Measurements from ENCODE around the gene FARSB. TPM values are rescaled to one million over a fixed set of nuclear protein-coding genes. Genes with fewer than 3 reads are reported as not detected.
A peak's percentile ranks its signal among the peaks of the same experiment; 100 is the strongest.

The FARSB gene
- total RNA-seq, 6 experiments from 2014 or later: 6.2 to 14.2 (median 9.0) TPM

DNA sequence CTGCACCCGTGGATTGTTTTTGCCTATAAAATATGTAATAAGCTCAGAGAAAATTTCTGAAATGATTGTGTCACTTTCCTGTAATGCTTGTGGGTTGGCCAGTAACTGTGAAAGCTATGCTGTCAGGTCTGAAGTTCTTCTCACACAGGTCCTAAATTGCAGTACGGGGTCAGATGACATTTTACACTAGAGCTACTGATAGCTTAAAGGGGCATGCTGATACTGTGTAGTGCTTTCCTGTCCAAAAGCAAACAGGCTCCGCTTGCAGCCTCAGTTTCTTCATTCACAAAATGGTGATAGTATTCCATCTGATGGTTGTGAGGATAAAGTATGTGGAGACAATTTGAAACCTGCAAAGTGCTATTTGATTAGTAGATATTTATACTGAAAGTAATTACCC lies 7.6 kb upstream of the FARSB start:
- no peak for ATAC-seq
- WGBS (ENCODE audit: insufficient coverage, low coverage, low lambda C conversion rate, missing lambda C conversion rate): 81% methylated on average over 3 of the region's 3 CpGs
- TF ChIP-seq, protein P1, sequence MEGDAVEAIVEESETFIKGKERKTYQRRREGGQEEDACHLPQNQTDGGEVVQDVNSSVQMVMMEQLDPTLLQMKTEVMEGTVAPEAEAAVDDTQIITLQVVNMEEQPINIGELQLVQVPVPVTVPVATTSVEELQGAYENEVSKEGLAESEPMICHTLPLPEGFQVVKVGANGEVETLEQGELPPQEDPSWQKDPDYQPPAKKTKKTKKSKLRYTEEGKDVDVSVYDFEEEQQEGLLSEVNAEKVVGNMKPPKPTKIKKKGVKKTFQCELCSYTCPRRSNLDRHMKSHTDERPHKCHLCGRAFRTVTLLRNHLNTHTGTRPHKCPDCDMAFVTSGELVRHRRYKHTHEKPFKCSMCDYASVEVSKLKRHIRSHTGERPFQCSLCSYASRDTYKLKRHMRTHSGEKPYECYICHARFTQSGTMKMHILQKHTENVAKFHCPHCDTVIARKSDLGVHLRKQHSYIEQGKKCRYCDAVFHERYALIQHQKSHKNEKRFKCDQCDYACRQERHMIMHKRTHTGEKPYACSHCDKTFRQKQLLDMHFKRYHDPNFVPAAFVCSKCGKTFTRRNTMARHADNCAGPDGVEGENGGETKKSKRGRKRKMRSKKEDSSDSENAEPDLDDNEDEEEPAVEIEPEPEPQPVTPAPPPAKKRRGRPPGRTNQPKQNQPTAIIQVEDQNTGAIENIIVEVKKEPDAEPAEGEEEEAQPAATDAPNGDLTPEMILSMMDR (IDR thresholded peaks at IDR 0.05): no peak
- no peak for TF ChIP-seq POLR2A (IDR thresholded peaks at IDR 0.05)

DNA sequence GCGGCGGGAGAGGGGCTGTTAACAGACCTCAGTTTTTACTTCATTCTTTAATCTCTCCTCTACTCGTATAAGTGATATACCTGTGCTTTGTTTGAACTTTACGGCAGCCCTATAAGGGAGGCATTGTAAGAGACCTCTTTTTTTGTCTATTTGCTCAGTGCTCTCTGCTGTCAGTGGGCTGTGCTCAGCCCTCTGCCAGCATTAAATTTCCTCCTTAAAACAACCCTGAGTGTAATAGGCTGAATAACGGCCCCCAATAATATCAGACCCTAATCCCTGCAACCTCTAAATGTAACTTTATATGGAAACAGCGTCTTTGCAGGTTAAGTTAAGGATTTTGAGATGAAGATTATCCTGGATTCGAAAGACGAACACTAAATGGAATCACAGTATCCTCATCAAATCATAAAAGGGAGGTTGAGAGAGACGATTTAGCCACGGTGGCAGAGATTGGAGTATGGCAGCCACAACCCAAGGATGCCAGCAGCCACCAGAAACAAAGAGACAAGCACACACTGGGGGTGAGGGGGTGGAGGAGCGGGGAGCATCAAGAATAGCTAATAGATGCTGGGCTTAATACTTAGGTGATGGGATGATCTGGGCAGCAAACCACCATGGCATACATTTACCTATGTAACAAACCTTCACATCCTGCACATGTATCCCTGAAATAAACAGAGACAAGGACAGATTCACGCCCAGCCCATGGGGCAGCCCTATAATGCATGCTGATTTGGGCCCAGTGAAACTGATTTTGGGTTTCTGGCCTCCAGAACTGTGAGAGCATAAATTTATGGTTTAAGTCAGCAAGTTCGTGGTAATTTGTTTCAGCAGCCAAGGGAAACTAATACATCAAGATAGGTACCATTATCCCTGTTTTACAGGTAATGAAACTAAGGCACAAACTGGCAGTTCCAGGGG lies 894 bp upstream of the FARSB start:
- H3K9me3 ChIP-seq: no peaks in the 10 kb centered on the region
- no peaks in the 10 kb centered on the region for H3K27me3 ChIP-seq
- peaks cover 0 to 19% (median 6%) of the 10 kb centered on the region in 4 donors for H3K4me1 ChIP-seq
- no peak for DNase-seq
- ATAC-seq: peak in 2 of 4 donors; percentile 4 to 5
- intact Hi-C loops (cut with DNase I): no loop called here
- H3K36me3 ChIP-seq: no peaks in the 10 kb centered on the region
- TF ChIP-seq, protein P1 (IDR thresholded peaks at IDR 0.05): no peak
- TF ChIP-seq POLR2A (IDR thresholded peaks at IDR 0.05): no peak
- H3K27ac ChIP-seq: peak overlapping the region in 2 of 3 donors; percentile 90 to 100
- H3K4me3 ChIP-seq: peak overlapping the region; percentile 81 to 98 (median 87)
- WGBS (ENCODE audit: insufficient coverage, low coverage, low lambda C conversion rate, missing lambda C conversion rate): 20% methylated on average over 13 of the region's 13 CpGs

More for the DNA sequence above, 7.6 kb upstream of the FARSB start:
- no peaks in the 10 kb centered on the region for H3K36me3 ChIP-seq
- no peak for DNase-seq
- no peaks in the 10 kb centered on the region for H3K27me3 ChIP-seq
- H3K9me3 ChIP-seq: no peaks in the 10 kb centered on the region
- no peak overlapping the region for H3K4me3 ChIP-seq
- H3K4me1 ChIP-seq: no peaks in the 10 kb centered on the region
- H3K27ac ChIP-seq: no peak overlapping the region
- intact Hi-C loops (cut with DNase I): no loop called here

DNA sequence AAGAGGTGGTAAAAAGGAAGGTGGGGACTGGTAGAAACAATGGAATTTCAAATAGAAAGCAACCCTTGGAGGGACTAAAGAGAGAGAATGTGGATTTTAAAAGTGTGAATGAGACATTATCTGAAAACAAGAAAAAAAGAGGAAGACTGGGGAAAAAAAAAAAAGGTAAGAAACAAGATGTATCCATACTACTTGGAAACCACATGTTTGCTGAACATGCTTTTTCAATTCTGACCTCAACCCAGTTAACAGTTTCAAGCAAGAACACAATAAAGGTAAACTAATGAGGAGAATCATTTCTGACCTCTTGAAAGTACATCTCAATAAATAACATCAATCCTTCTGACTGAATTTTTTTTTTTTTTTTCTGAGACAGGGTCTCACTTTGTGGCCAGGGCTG lies 2.6 kb downstream of the FARSB start:
- ATAC-seq (no peak), DNase-seq (no peak)
- no peak overlapping the region for H3K4me3 ChIP-seq
- H3K27me3 ChIP-seq: no peaks in the 10 kb centered on the region
- H3K36me3 ChIP-seq: peaks cover 0 to 2% (median 0%) of the 10 kb centered on the region in 4 donors
- TF ChIP-seq POLR2A (IDR thresholded peaks at IDR 0.05): no peak
- TF ChIP-seq, protein P1 (IDR thresholded peaks at IDR 0.05): no peak
- H3K27ac ChIP-seq: no peak overlapping the region
- intact Hi-C loops (cut with DNase I): no loop called here
- H3K4me1 ChIP-seq: peaks cover 0 to 19% (median 6%) of the 10 kb centered on the region in 4 donors
- H3K9me3 ChIP-seq: no peaks in the 10 kb centered on the region

DNA sequence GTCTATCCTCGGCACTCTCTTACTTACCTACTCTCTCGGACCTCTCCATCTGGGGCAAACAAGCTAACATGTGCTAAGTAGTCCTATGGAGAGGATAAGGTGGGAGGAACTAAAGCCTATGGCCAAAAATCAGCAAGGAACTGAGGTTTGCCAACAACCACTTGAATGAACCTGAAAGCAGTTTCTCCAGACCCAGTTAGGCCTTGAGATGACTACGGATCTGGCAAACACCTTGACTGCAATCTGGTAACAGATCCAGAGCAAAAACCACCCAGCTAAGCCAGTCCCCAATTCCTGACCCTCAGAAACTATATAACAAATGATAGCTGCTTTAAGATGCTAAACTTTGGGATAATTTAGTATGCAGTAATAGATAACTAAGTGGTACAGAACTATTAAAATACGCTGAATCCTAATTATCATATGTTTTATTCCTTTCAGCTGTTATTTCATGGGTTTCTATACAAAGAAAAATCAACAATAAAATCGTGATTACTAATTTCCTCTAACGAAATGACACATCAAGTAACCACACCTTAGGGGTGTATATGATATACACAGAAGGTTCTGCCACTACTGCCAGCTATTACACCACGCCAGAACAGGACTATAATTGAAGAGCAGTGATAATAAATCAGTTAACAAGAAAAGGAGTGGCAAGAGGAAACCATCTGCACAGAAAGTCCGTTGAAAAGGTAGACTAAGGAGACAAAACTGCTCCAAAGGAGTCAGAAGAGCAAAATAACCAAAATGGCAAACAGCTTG lies 3.2 kb downstream of the FARSB start:
- Histone ChIP-seq H3K36me3 (peaks cover 0 to 8% (median 0%) of the 10 kb centered on the region in 4 donors), H3K27ac (no peak overlapping the region), H3K4me3 (no peak overlapping the region), H3K9me3 (no peaks in the 10 kb centered on the region), H3K27me3 (no peaks in the 10 kb centered on the region), H3K4me1 (peaks cover 0 to 19% (median 6%) of the 10 kb centered on the region in 4 donors)
- intact Hi-C loops (cut with DNase I): no loop called here
- DNase-seq: no peak
- no peak for ATAC-seq
- WGBS (ENCODE audit: insufficient coverage, low coverage, low lambda C conversion rate, missing lambda C conversion rate): 74% methylated on average over 8 of the region's 8 CpGs
- no peak for TF ChIP-seq POLR2A (IDR thresholded peaks at IDR 0.05)
- TF ChIP-seq, protein P1 (IDR thresholded peaks at IDR 0.05): no peak
